Uterus (tissue), 4 donors: ENCODE results near the gene CBX2. TPM values are rescaled to one million over a fixed set of nuclear protein-coding genes. Genes with fewer than 3 reads are reported as not detected.

ENCODE experiments used
- DNase-seq, 2 donors: peaks; one replicate each; pipeline ENCODE4 v3.0.0-alpha.2; 2019 to 2020
- H3K27ac ChIP-seq, 2 donors: fragments of 200-600 bp; sonication (generic); 1 replicate in 1 of 2; 2 replicates in 1 of 2; pipeline ENCODE4 v1.5.1; 2016 to 2018
- H3K27me3 ChIP-seq, 2 donors: fragments of 200-600 bp; sonication (generic); one replicate each; pipeline ENCODE4 v1.5.1; 2018 to 2019; ENCODE audit warnings: control low read depth in 1 of 2
- H3K36me3 ChIP-seq, 2 donors: fragments of 200-600 bp; sonication (generic); one replicate each; pipeline ENCODE4 v1.5.1; 2019; ENCODE audit warnings: control low read depth in 1 of 2
- H3K4me1 ChIP-seq, 2 donors: fragments of 200-600 bp; sonication (generic); one replicate each; pipeline ENCODE4 v1.5.1; 2018 to 2019; ENCODE audit warnings: control low read depth in 1 of 2
- H3K4me3 ChIP-seq, 2 donors: fragments of 200-600 bp; sonication (generic); 1 replicate in 1 of 2; 2 replicates in 1 of 2; pipeline ENCODE4 v1.5.1; 2018 to 2019; ENCODE audit warnings: mild to moderate bottlenecking in 1 of 2
- H3K9me3 ChIP-seq, 2 donors: fragments of 200-600 bp; sonication (generic); one replicate each; pipeline ENCODE4 v1.5.1; 2019; ENCODE audit warnings: control low read depth in 1 of 2
- CTCF ChIP-seq, 4 experiments: fragments of 200-600 bp in 2 of 4; fragments of 450-650 bp in 2 of 4; sonication (generic) in 2 of 4; IDR thresholded peaks; one replicate each; pipeline ENCODE4 v1.5.1; 2016 to 2019; ENCODE audit warnings: antibody characterized with exemption in 4 of 4, mild to moderate bottlenecking in 2 of 4, moderate library complexity in 1 of 4
- POLR2A ChIP-seq, 2 donors: fragments of 450-650 bp; IDR thresholded peaks; one replicate each; pipeline ENCODE4 v1.6.1; 2016; ENCODE audit warnings: antibody characterized with exemption in 2 of 2, mild to moderate bottlenecking in 1 of 2, moderate library complexity in 1 of 2
- intact Hi-C: fragments of 100-400 bp; cut with DNase I; formaldehyde crosslinking; loops from one replicate; pipeline ENCODE4 v1.15.1; 2023; ENCODE audit warnings: low total_unique reads
- total RNA-seq, 4 donors: library from RNA; depleted of rRNA in 3 of 4; stranded (reverse); fragments of >200 nt in 3 of 4; gene quantifications; one replicate each; pipeline versions ENCODE4 v1.1.0 to v1.2.4, GENCODE V29; 2014 to 2023
- donor health status: DM: yes; HTN: yes; CAD: no.

The CBX2 gene
- total RNA-seq, 4 donors from 2014 or later, result 1.0 to 14.9 (median 4.6) TPM; not detected in 1

- no peak overlapping the region for H3K27ac ChIP-seq
- no peaks in the 10 kb centered on the region for H3K9me3 ChIP-seq
- DNase-seq, result no peak
- H3K36me3 ChIP-seq, result no peaks in the 10 kb centered on the region
- intact Hi-C loops, result no loop called here
- no peak for TF ChIP-seq POLR2A (IDR thresholded peaks at IDR 0.05)
- no peak for TF ChIP-seq CTCF (IDR thresholded peaks at IDR 0.05)
- H3K27me3 ChIP-seq, result peaks cover 72 to 88% of the 10 kb centered on the region in 2 donors
- H3K4me3 ChIP-seq, result no peak overlapping the region
- peaks cover 0 to 18% of the 10 kb centered on the region in 2 donors for H3K4me1 ChIP-seq
Observed at GRCh38 chr17:79806863-79807720, 29.1 kb downstream of the CBX2 start.

GRCh38 chr17:79808763-79809529, 31.0 kb downstream of the CBX2 start:
- Histone ChIP-seq H3K36me3 (no peaks in the 10 kb centered on the region), H3K9me3 (no peaks in the 10 kb centered on the region), H3K27ac (no peak overlapping the region), H3K4me3 (no peak overlapping the region), H3K27me3 (peaks cover 60 to 81% of the 10 kb centered on the region in 2 donors), H3K4me1 (peaks cover 0 to 34% of the 10 kb centered on the region in 2 donors)
- intact Hi-C loops, result no loop called here
- DNase-seq, result no peak
- TF ChIP-seq POLR2A (IDR thresholded peaks at IDR 0.05) (no peak), CTCF (IDR thresholded peaks at IDR 0.05) (peak in 1 of 4 experiments; percentile 5)

GRCh38 chr17:79809530-79810129, 31.7 kb downstream of the CBX2 start:
- Histone ChIP-seq H3K4me1 (peaks cover 0 to 34% of the 10 kb centered on the region in 2 donors), H3K4me3 (no peak overlapping the region)
- intact Hi-C loops, result no loop called here

GRCh38 chr17:79810130-79811010, 32.4 kb downstream of the CBX2 start:
- no peak for TF ChIP-seq POLR2A (IDR thresholded peaks at IDR 0.05)
- no peak for TF ChIP-seq CTCF (IDR thresholded peaks at IDR 0.05)
- no peaks in the 10 kb centered on the region for H3K9me3 ChIP-seq
- H3K36me3 ChIP-seq, result no peaks in the 10 kb centered on the region
- intact Hi-C loops, result no loop called here
- H3K27me3 ChIP-seq, result peaks cover 48 to 76% of the 10 kb centered on the region in 2 donors
- peaks cover 0 to 34% of the 10 kb centered on the region in 2 donors for H3K4me1 ChIP-seq
- no peak overlapping the region for H3K27ac ChIP-seq
- no peak overlapping the region for H3K4me3 ChIP-seq
- DNase-seq, result peak; percentile 53 to 65

More at GRCh38 chr17:79809530-79810129, 31.7 kb downstream of the CBX2 start:
- H3K27ac ChIP-seq, result no peak overlapping the region
- no peak for TF ChIP-seq POLR2A (IDR thresholded peaks at IDR 0.05)
- no peak for TF ChIP-seq CTCF (IDR thresholded peaks at IDR 0.05)
- no peaks in the 10 kb centered on the region for H3K9me3 ChIP-seq
- H3K27me3 ChIP-seq, result peaks cover 53 to 81% of the 10 kb centered on the region in 2 donors
- H3K36me3 ChIP-seq, result no peaks in the 10 kb centered on the region
- no peak for DNase-seq
